ENCODE data around the gene SAP25.

The SAP25 gene

DNA sequence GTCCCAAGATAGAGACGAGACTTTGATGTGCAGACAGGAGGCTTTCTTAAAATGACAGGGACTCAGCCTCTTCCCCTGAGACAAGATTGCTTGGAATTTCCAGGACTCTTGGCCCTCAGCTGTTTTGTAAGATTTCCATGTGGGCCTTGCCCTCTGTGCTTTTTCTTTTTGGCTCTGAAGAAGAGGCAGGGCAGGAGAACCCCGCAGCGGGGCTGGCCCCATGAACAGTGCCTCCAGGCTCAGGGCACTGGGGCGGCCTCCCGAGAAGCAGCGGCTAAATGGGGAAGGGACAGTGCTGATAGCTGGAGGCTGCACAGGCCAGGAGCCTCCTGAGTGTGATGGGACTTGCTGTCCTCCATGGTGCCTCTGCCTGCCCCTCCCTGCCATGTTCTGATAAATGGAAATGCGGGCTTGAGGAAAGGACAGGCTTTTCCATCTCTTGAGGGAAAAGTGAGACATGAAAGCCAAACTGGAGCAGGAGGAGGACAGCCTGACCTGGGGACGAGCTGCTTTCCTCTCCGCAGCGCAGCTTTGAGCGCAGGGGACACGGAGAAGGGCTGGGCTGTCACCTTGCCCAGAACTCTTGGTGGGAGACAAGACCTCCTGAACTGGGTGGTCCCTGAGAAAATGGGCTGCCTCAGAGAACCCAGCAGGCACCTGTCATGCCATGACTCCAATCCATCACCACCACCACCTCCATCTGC lies 12.1 kb downstream of the SAP25 start:
- H4K20me1 ChIP-seq (ENCODE audit: insufficient read depth, low read length), result no peaks in the 10 kb centered on the region
- DNase-seq, result no peak
- no peaks in the 10 kb centered on the region for H3K9me3 ChIP-seq (replicated peaks; ENCODE audit: insufficient read depth, low read length)
- no peaks in the 10 kb centered on the region for H3K4me1 ChIP-seq (ENCODE audit: low read length)
- no peak overlapping the region for H3K27ac ChIP-seq (ENCODE audit: low read length)
- H3K36me3 ChIP-seq (replicated peaks; ENCODE audit: insufficient read depth, low read length), result no peaks in the 10 kb centered on the region
- no peak overlapping the region for H3K4me3 ChIP-seq (ENCODE audit: low read length)
- no peaks in the 10 kb centered on the region for H3F3A ChIP-seq (ENCODE audit: insufficient read depth, low read length)
- H3K27me3 ChIP-seq (replicated peaks; ENCODE audit: insufficient read depth, low read length), result no peaks in the 10 kb centered on the region
- H3K9me2 ChIP-seq (replicated peaks; ENCODE audit: insufficient read depth, low read length), result no peaks in the 10 kb centered on the region
- no peaks in the 10 kb centered on the region for H3K79me2 ChIP-seq (ENCODE audit: low read length)
- no peak overlapping the region for H3K4me2 ChIP-seq (ENCODE audit: low read depth, low read length)
- no peak overlapping the region for H3K9ac ChIP-seq (ENCODE audit: low read length)
- TF ChIP-seq EZH2 (optimal IDR thresholded peaks at IDR 0.05; ENCODE audit: low read depth, low read length) (no peak), EZH2phosphoT487 (IDR thresholded peaks at IDR 0.05; ENCODE audit: low read length) (no peak)
- TF ChIP-seq, protein P1, sequence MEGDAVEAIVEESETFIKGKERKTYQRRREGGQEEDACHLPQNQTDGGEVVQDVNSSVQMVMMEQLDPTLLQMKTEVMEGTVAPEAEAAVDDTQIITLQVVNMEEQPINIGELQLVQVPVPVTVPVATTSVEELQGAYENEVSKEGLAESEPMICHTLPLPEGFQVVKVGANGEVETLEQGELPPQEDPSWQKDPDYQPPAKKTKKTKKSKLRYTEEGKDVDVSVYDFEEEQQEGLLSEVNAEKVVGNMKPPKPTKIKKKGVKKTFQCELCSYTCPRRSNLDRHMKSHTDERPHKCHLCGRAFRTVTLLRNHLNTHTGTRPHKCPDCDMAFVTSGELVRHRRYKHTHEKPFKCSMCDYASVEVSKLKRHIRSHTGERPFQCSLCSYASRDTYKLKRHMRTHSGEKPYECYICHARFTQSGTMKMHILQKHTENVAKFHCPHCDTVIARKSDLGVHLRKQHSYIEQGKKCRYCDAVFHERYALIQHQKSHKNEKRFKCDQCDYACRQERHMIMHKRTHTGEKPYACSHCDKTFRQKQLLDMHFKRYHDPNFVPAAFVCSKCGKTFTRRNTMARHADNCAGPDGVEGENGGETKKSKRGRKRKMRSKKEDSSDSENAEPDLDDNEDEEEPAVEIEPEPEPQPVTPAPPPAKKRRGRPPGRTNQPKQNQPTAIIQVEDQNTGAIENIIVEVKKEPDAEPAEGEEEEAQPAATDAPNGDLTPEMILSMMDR (IDR thresholded peaks at IDR 0.05; ENCODE audit: low read length), result no peak
- H2AFZ ChIP-seq (ENCODE audit: low read length), result no peak overlapping the region

DNA sequence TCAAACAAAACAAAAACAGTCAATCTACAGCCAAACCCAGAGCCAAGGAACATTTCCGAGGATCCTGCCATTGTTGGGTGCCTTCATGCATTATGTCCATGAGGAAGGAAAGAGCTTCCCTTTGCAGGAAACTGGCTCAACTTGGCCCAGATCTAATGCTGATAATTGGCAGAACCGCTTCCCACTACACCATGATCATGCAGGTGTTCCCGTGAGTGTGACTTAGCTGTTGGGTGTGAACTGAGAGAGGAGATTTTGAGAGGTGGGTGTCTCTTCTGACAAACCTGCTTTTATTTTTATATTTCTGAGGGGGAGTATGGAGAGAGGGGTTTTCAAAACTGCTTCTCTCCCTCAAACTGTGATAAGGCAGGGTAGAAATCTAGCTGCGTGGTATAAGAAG lies 14.6 kb downstream of the SAP25 start:
- Histone ChIP-seq H3K9me2 (replicated peaks; ENCODE audit: insufficient read depth, low read length) (no peaks in the 10 kb centered on the region), H3K36me3 (replicated peaks; ENCODE audit: insufficient read depth, low read length) (no peaks in the 10 kb centered on the region), H3K4me1 (ENCODE audit: low read length) (no peaks in the 10 kb centered on the region), H3K79me2 (ENCODE audit: low read length) (no peaks in the 10 kb centered on the region), H3K27me3 (replicated peaks; ENCODE audit: insufficient read depth, low read length) (no peaks in the 10 kb centered on the region), H3K27ac (ENCODE audit: low read length) (no peak overlapping the region), H3K4me2 (ENCODE audit: low read depth, low read length) (no peak overlapping the region), H3K4me3 (ENCODE audit: low read length) (no peak overlapping the region), H3K9me3 (replicated peaks; ENCODE audit: insufficient read depth, low read length) (no peaks in the 10 kb centered on the region), H4K20me1 (ENCODE audit: insufficient read depth, low read length) (no peaks in the 10 kb centered on the region), H2AFZ (ENCODE audit: low read length) (no peak overlapping the region), H3K9ac (ENCODE audit: low read length) (no peak overlapping the region), H3F3A (ENCODE audit: insufficient read depth, low read length) (no peaks in the 10 kb centered on the region)
- DNase-seq, result no peak
- TF ChIP-seq EZH2 (optimal IDR thresholded peaks at IDR 0.05; ENCODE audit: low read depth, low read length) (no peak), EZH2phosphoT487 (IDR thresholded peaks at IDR 0.05; ENCODE audit: low read length) (no peak)
- TF ChIP-seq, protein P1 (IDR thresholded peaks at IDR 0.05; ENCODE audit: low read length), result no peak

DNA sequence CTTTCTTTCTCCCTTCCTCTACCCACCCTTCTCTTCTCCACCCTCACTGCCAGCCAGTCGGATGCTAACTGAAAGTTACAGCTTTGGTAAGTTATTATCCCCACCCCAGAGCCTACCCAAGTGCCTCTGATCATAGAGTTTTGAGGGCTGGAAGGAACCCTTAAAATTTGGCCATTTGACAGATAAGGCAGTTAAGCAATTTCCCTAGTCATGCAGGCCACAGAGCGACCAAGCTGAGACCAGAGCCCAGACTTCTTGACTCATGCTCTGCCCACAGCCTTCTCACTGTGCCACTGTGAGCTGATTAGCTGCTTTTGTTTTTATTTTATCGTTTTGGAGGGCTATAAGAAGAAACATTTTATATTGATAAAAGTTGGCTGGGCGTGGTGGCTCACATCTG lies 17.2 kb downstream of the SAP25 start:
- Histone ChIP-seq H4K20me1 (ENCODE audit: insufficient read depth, low read length) (no peaks in the 10 kb centered on the region), H2AFZ (ENCODE audit: low read length) (no peak overlapping the region), H3K9me2 (replicated peaks; ENCODE audit: insufficient read depth, low read length) (no peaks in the 10 kb centered on the region), H3K27ac (ENCODE audit: low read length) (no peak overlapping the region), H3K4me1 (ENCODE audit: low read length) (no peaks in the 10 kb centered on the region), H3K9ac (ENCODE audit: low read length) (no peak overlapping the region), H3K9me3 (replicated peaks; ENCODE audit: insufficient read depth, low read length) (no peaks in the 10 kb centered on the region), H3K4me3 (ENCODE audit: low read length) (no peak overlapping the region), H3K27me3 (replicated peaks; ENCODE audit: insufficient read depth, low read length) (no peaks in the 10 kb centered on the region), H3K4me2 (ENCODE audit: low read depth, low read length) (no peak overlapping the region), H3F3A (ENCODE audit: insufficient read depth, low read length) (no peaks in the 10 kb centered on the region), H3K79me2 (ENCODE audit: low read length) (no peaks in the 10 kb centered on the region), H3K36me3 (replicated peaks; ENCODE audit: insufficient read depth, low read length) (no peaks in the 10 kb centered on the region)
- TF ChIP-seq EZH2phosphoT487 (IDR thresholded peaks at IDR 0.05; ENCODE audit: low read length) (no peak), EZH2 (optimal IDR thresholded peaks at IDR 0.05; ENCODE audit: low read depth, low read length) (no peak)
- TF ChIP-seq, protein P1 (IDR thresholded peaks at IDR 0.05; ENCODE audit: low read length), result no peak
- no peak for DNase-seq

Measured in MM.1S (cell line).